NB4 (cell line): ENCODE data around the gene C11orf52.

Experiments used
- TF ChIP-seq, protein P1 (sequence below): IDR thresholded peaks from one replicate; pipeline ENCODE4 v1.5.1; 2012; ENCODE audit warnings: low read depth, low read length
- TF ChIP-seq, protein P2 (sequence below): IDR thresholded peaks from 2 replicates; pipeline ENCODE4 v1.6.1; 2011; ENCODE audit warnings: low read depth, low read length

DNA sequence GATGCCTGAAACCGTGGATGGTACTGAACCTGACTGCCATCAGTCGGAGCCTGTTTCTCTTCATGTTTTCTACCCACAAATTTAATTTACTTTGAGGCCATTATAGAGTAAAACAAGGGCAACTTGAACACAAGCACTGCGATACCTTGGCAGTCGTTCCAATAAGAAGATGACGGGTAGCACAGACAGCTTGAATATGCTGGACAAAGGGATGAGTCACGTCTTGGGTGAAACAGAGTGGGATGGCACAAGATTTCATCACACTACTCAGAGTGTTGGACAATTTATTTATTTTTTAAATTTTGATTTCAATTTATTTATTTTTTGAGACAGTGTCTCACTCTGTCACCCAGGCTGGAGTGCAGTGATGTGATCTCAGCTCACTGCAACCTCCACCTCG lies 24.1 kb downstream of the C11orf52 start:
- TF ChIP-seq, protein P1, sequence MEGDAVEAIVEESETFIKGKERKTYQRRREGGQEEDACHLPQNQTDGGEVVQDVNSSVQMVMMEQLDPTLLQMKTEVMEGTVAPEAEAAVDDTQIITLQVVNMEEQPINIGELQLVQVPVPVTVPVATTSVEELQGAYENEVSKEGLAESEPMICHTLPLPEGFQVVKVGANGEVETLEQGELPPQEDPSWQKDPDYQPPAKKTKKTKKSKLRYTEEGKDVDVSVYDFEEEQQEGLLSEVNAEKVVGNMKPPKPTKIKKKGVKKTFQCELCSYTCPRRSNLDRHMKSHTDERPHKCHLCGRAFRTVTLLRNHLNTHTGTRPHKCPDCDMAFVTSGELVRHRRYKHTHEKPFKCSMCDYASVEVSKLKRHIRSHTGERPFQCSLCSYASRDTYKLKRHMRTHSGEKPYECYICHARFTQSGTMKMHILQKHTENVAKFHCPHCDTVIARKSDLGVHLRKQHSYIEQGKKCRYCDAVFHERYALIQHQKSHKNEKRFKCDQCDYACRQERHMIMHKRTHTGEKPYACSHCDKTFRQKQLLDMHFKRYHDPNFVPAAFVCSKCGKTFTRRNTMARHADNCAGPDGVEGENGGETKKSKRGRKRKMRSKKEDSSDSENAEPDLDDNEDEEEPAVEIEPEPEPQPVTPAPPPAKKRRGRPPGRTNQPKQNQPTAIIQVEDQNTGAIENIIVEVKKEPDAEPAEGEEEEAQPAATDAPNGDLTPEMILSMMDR = no peak
- TF ChIP-seq, protein P2, sequence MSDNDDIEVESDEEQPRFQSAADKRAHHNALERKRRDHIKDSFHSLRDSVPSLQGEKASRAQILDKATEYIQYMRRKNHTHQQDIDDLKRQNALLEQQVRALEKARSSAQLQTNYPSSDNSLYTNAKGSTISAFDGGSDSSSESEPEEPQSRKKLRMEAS = no peak
